OCI-M1 (cell line): ENCODE results near the gene TUBB4B.

Source experiments
- DNase-seq: peaks from one replicate; lab custom pipeline; 2025; lab: John Stamatoyannopoulos, UW

TUBB4B gene

GRCh38 chr9:137226338-137227053, 14.6 kb upstream of the TUBB4B start:
- no peak for DNase-seq

GRCh38 chr9:137227054-137227852, 13.8 kb upstream of the TUBB4B start, which contains the start of gene RNF224:
Gene RNF224 (plus strand): TSS chr9:137227502. CDS start chr9:137228336, 834 bp downstream.
- DNase-seq = peak; percentile 86

GRCh38 chr9:137227853-137228505, 13.1 kb upstream of the TUBB4B start:
- peak; percentile 40 for DNase-seq

- no peak for DNase-seq
Measured at GRCh38 chr9:137228506-137228967, 12.6 kb upstream of the TUBB4B start.

GRCh38 chr9:137228968-137229896, 11.9 kb upstream of the TUBB4B start:
- DNase-seq = no peak

- no peak for DNase-seq
Measured at GRCh38 chr9:137229903-137230704, 11.0 kb upstream of the TUBB4B start.

GRCh38 chr9:137230705-137231371, 10.2 kb upstream of the TUBB4B start, which contains the start of gene SLC34A3:
Gene SLC34A3 (plus strand): TSS chr9:137230901. CDS start chr9:137231703, 802 bp downstream.
- no peak for DNase-seq

GRCh38 chr9:137231372-137232039, 9.6 kb upstream of the TUBB4B start:
- DNase-seq = no peak

- DNase-seq = no peak
Measured at GRCh38 chr9:137232101-137232500, 9.0 kb upstream of the TUBB4B start.

- DNase-seq = no peak
Measured at GRCh38 chr9:137232510-137232909, 8.6 kb upstream of the TUBB4B start.

- DNase-seq = no peak
Measured at GRCh38 chr9:137233143-137233980, 7.7 kb upstream of the TUBB4B start.

GRCh38 chr9:137234055-137234697, 6.9 kb upstream of the TUBB4B start:
- DNase-seq = no peak

- DNase-seq = no peak
Measured at GRCh38 chr9:137234758-137235423, 6.2 kb upstream of the TUBB4B start.

GRCh38 chr9:137235424-137236237, 5.5 kb upstream of the TUBB4B start:
- no peak for DNase-seq

GRCh38 chr9:137236238-137236935, 4.7 kb upstream of the TUBB4B start:
- peak; percentile 92 for DNase-seq

GRCh38 chr9:137236936-137237421, 4.1 kb upstream of the TUBB4B start:
- no peak for DNase-seq
